GM23338 (cell line): ENCODE data around the gene ADIG. TPM values are rescaled to one million over a fixed set of nuclear protein-coding genes. Genes with fewer than 3 reads are reported as not detected.

Experiments used
- ATAC-seq: fragments of 200-7000 bp; cut with Tn5 transposase; 3 replicates; pipeline ENCODE4 v1.9.1; 2020
- DNase-seq: peaks from one replicate; pipeline ENCODE4 v3.0.0-alpha.2; 2015; ENCODE audit warnings: low spot score
- H2AFZ ChIP-seq: fragments of 200-600 bp; sonication (generic); 2 replicates; pipeline ENCODE4 v1.8.0; 2016; ENCODE audit warnings: antibody characterized with exemption, mild to moderate bottlenecking, moderate library complexity
- H3F3A ChIP-seq: fragments of 200-600 bp; sonication (generic); replicated peaks from 2 replicates; pipeline ENCODE4 v1.8.0; 2017; ENCODE audit warnings: antibody characterized with exemption, mixed run types, low read depth
- H3K27ac ChIP-seq: fragments of 200-600 bp; sonication (generic); 2 replicates; pipeline ENCODE4 v1.6.1; 2016; ENCODE audit warnings: low read depth
- H3K27me3 ChIP-seq: fragments of 200-600 bp; sonication (generic); 2 replicates; pipeline ENCODE4 v1.8.0; 2016; ENCODE audit warnings: mild to moderate bottlenecking, mixed run types, moderate library complexity; ENCODE audit not compliant: insufficient read depth
- H3K36me3 ChIP-seq: fragments of 200-600 bp; sonication (generic); 2 replicates; pipeline ENCODE4 v1.8.0; 2016; ENCODE audit warnings: mild to moderate bottlenecking; ENCODE audit not compliant: insufficient read depth
- H3K4me1 ChIP-seq: fragments of 200-600 bp; sonication (generic); 2 replicates; pipeline ENCODE4 v1.8.0; 2016; ENCODE audit warnings: mild to moderate bottlenecking, moderate library complexity; ENCODE audit not compliant: insufficient read depth
- H3K4me2 ChIP-seq: fragments of 200-600 bp; sonication (generic); 2 replicates; pipeline ENCODE4 v1.7.1; 2017; ENCODE audit warnings: mixed run types
- H3K4me3 ChIP-seq: fragments of 200-600 bp; sonication (generic); 2 replicates; pipeline ENCODE4 v1.6.1; 2016; ENCODE audit warnings: mixed run types
- H3K79me2 ChIP-seq: fragments of 200-600 bp; sonication (generic); replicated peaks from 2 replicates; pipeline ENCODE4 v1.8.0; 2017; ENCODE audit warnings: mild to moderate bottlenecking; ENCODE audit not compliant: insufficient read depth
- H3K9me2 ChIP-seq: fragments of 200-600 bp; sonication (generic); 2 replicates; pipeline ENCODE4 v1.8.0; 2017; ENCODE audit not compliant: insufficient read depth
- H4K20me1 ChIP-seq: fragments of 200-600 bp; sonication (generic); replicated peaks from 2 replicates; pipeline ENCODE4 v1.8.0; 2017; ENCODE audit warnings: mild to moderate bottlenecking; ENCODE audit not compliant: insufficient read depth
- H3K27ac Mint-ChIP-seq: 2 replicates; pipeline ENCODE4 v1.8.0; 2020; ENCODE audit warnings: inconsistent platforms, mild to moderate bottlenecking, moderate library complexity, mixed read lengths
- H3K27me3 Mint-ChIP-seq: 3 replicates; pipeline ENCODE4 v1.8.0; 2022; ENCODE audit warnings: low read depth, mild to moderate bottlenecking, moderate library complexity, mixed read lengths, inconsistent platforms; ENCODE audit not compliant: insufficient read depth, poor library complexity
- H3K36me3 Mint-ChIP-seq: 3 replicates; pipeline ENCODE4 v1.8.0; 2021; ENCODE audit warnings: low read depth, mild to moderate bottlenecking, inconsistent platforms, moderate library complexity, mixed read lengths
- H3K4me1 Mint-ChIP-seq: 3 replicates; pipeline ENCODE4 v1.8.0; 2020; ENCODE audit warnings: mild to moderate bottlenecking, inconsistent platforms, mixed read lengths
- H3K4me3 Mint-ChIP-seq: 3 replicates; pipeline ENCODE4 v1.8.0; 2021; ENCODE audit warnings: moderate library complexity, mild to moderate bottlenecking, inconsistent platforms, mixed read lengths
- H3K9me3 Mint-ChIP-seq: 3 replicates; pipeline ENCODE4 v1.8.0; 2020; ENCODE audit warnings: moderate library complexity, mild to moderate bottlenecking, inconsistent platforms, mixed read lengths
- CREB1 ChIP-seq: fragments of 250-450 bp; sonication (Bioruptor Pico); IDR thresholded peaks from 2 replicates; pipeline ENCODE4 v1.5.0; 2020; ENCODE audit warnings: low read depth, mild to moderate bottlenecking, moderate library complexity
- JUNB ChIP-seq: IDR thresholded peaks from one replicate; pipeline ENCODE4 v1.6.1; 2016; ENCODE audit warnings: antibody characterized with exemption; ENCODE audit not compliant: unreplicated experiment
- ZNF114 ChIP-seq: fragments of 250-450 bp; sonication (Bioruptor Pico); IDR thresholded peaks from 2 replicates; pipeline ENCODE4 v1.5.0; 2020; ENCODE audit warnings: mild to moderate bottlenecking, moderate library complexity
- ZNF462 ChIP-seq: fragments of 250-450 bp; sonication (Bioruptor Pico); IDR thresholded peaks from 2 replicates; pipeline ENCODE4 v1.5.0; 2020; ENCODE audit warnings: mild to moderate bottlenecking, moderate library complexity
- polyA plus RNA-seq: library from polyadenylated mRNA; unstranded; fragments of >200 nt; fragmentation: Nextera tagmentation; extraction: Ambion mirVana; gene quantifications from 2 replicates; pipeline ENCODE4 v1.2.1, GENCODE V29; 2016
- total RNA-seq: library from RNA; depleted of rRNA; stranded (reverse); fragments of >200 nt; shearing (Covaris generic); gene quantifications from 2 replicates; pipeline ENCODE4 v1.2.3, GENCODE V29; 2014
- TF ChIP-seq, protein P1 (sequence below): IDR thresholded peaks from one replicate; pipeline ENCODE4 v1.6.1; 2018; ENCODE audit warnings: antibody characterized with exemption; ENCODE audit not compliant: unreplicated experiment

Gene ADIG
- total and polyA plus RNA-seq, 2 experiments from 2014 or later, result not detected

DNA sequence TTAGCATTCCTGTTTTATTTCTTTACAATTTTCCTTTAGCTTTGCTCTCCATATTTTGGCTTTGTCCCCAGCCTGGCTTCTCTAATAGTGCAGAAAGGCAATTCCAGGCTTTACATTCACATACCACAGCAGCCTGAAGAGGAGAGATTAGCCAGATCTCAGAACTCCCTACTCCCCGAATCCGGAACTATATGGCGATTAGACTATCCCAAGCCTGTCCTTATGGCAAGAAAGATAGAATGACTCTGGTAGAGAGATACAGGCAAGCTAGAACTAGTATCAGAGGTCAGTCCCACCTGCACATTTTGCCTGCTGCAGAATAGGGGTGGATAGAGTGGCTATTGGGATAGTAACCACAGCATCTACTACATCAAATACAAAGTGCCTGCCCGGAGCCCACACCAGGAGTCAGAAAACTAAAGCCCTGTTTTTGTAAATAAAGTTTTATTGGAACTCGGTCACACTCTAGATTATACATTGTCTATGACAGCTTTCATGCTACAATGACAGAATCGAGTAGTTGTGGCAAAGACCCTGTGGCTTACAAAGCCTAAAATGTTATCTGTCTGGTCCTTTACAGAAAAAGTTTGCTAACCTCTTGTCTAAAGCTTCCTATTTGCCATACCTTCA is 17.1 kb upstream of the ADIG start:
- 0 out of 2 replicates have a peak, but pooled peaks cover 5% of the 10 kb centered on the region for H4K20me1 ChIP-seq
- H3K4me2 ChIP-seq, result no peak overlapping the region
- H3K36me3 Mint-ChIP-seq, result peaks cover 16% of the 10 kb centered on the region; the same call in 2 of the 3 replicates
- no peaks in the 10 kb centered on the region for H3K79me2 ChIP-seq
- no peaks in the 10 kb centered on the region for H3F3A ChIP-seq
- H2AFZ ChIP-seq, result no peak overlapping the region
- H3K36me3 ChIP-seq, result no peaks in the 10 kb centered on the region; the same call in none of the 2 replicates
- no peaks in the 10 kb centered on the region for H3K27me3 ChIP-seq
- no peak for ATAC-seq
- no peak overlapping the region for H3K27ac ChIP-seq
- no peaks in the 10 kb centered on the region for H3K9me3 Mint-ChIP-seq
- H3K4me3 ChIP-seq, result no peak overlapping the region
- H3K27ac Mint-ChIP-seq, result no peak overlapping the region
- no peaks in the 10 kb centered on the region for H3K4me1 Mint-ChIP-seq
- DNase-seq, result no peak
- H3K27me3 Mint-ChIP-seq, result no peaks in the 10 kb centered on the region
- H3K4me3 Mint-ChIP-seq, result no peak overlapping the region
- TF ChIP-seq JUNB, result no peak
- TF ChIP-seq, protein P1, sequence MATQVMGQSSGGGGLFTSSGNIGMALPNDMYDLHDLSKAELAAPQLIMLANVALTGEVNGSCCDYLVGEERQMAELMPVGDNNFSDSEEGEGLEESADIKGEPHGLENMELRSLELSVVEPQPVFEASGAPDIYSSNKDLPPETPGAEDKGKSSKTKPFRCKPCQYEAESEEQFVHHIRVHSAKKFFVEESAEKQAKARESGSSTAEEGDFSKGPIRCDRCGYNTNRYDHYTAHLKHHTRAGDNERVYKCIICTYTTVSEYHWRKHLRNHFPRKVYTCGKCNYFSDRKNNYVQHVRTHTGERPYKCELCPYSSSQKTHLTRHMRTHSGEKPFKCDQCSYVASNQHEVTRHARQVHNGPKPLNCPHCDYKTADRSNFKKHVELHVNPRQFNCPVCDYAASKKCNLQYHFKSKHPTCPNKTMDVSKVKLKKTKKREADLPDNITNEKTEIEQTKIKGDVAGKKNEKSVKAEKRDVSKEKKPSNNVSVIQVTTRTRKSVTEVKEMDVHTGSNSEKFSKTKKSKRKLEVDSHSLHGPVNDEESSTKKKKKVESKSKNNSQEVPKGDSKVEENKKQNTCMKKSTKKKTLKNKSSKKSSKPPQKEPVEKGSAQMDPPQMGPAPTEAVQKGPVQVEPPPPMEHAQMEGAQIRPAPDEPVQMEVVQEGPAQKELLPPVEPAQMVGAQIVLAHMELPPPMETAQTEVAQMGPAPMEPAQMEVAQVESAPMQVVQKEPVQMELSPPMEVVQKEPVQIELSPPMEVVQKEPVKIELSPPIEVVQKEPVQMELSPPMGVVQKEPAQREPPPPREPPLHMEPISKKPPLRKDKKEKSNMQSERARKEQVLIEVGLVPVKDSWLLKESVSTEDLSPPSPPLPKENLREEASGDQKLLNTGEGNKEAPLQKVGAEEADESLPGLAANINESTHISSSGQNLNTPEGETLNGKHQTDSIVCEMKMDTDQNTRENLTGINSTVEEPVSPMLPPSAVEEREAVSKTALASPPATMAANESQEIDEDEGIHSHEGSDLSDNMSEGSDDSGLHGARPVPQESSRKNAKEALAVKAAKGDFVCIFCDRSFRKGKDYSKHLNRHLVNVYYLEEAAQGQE, result no peak
- no peak for TF ChIP-seq ZNF114 (CRISPR knock-in tag)
- no peak for TF ChIP-seq ZNF462 (CRISPR knock-in tag)
- TF ChIP-seq CREB1 (CRISPR knock-in tag), result no peak
- no peaks in the 10 kb centered on the region for H3K9me2 ChIP-seq
- no peaks in the 10 kb centered on the region for H3K4me1 ChIP-seq
